Left kidney (tissue), 8 donors: ENCODE results near the gene ERLEC1. TPM values are rescaled to one million over a fixed set of nuclear protein-coding genes. Genes with fewer than 3 reads are reported as not detected.
"Not testable (repeated sequence)": the region's sequence is repeated elsewhere in the genome, so short reads cannot be mapped to it uniquely, and the experiment has no call there.

Experiments
- DNase-seq: peaks from one replicate; pipeline ENCODE4 v3.0.0-alpha.2; 2013
- long read RNA-seq, 8 donors: transcript quantifications; one replicate each; lab custom pipeline, GENCODE V29; 2026
- polyA plus RNA-seq: library from polyadenylated mRNA; unstranded; fragments of 120-200 nt; gene quantifications from one replicate; pipeline ENCODE4 v1.2.1, GENCODE V29; 2013; ENCODE audit not compliant: insufficient read length

The ERLEC1 gene, protein sequence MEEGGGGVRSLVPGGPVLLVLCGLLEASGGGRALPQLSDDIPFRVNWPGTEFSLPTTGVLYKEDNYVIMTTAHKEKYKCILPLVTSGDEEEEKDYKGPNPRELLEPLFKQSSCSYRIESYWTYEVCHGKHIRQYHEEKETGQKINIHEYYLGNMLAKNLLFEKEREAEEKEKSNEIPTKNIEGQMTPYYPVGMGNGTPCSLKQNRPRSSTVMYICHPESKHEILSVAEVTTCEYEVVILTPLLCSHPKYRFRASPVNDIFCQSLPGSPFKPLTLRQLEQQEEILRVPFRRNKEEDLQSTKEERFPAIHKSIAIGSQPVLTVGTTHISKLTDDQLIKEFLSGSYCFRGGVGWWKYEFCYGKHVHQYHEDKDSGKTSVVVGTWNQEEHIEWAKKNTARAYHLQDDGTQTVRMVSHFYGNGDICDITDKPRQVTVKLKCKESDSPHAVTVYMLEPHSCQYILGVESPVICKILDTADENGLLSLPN
- polyA plus RNA-seq, result 67.7 TPM
- long read RNA-seq, donor 1, transcript ERLEC1-201 (14 exons, 2,433 nt), result major isoform, 11 of 18 reads
- long read RNA-seq, donor 1, partial matches to known transcripts, result 7 of 18 reads
- long read RNA-seq, donor 1, other reads (novel, unspliced or antisense), result 0 of 18 reads
- long read RNA-seq, donor 2, transcript ERLEC1-201 (14 exons, 2,433 nt), result major isoform, 14 of 22 reads
- long read RNA-seq, donor 2, partial matches to known transcripts, result 5 of 22 reads
- long read RNA-seq, donor 2, other reads (novel, unspliced or antisense), result 0 of 22 reads
- long read RNA-seq, donor 3, transcript ERLEC1-201 (14 exons, 2,433 nt), result major isoform, 11 of 25 reads
- long read RNA-seq, donor 3, partial matches to known transcripts, result 10 of 25 reads
- long read RNA-seq, donor 3, other reads (novel, unspliced or antisense), result 0 of 25 reads
- long read RNA-seq, donor 4, partial matches to known transcripts, result 0 of 1 reads
- long read RNA-seq, donor 4, other reads (novel, unspliced or antisense), result 0 of 1 reads
- long read RNA-seq, donor 5, transcript ERLEC1-201 (14 exons, 2,433 nt), result major isoform, 30 of 34 reads
- long read RNA-seq, donor 5, partial matches to known transcripts, result 0 of 34 reads
- long read RNA-seq, donor 5, other reads (novel, unspliced or antisense), result 0 of 34 reads
- long read RNA-seq, donor 6, transcript ERLEC1-202 (13 exons, 2,271 nt), result minor isoform, 5 of 40 reads
- long read RNA-seq, donor 6, transcript ERLEC1-201 (14 exons, 2,433 nt), result major isoform, 14 of 40 reads
- long read RNA-seq, donor 6, partial matches to known transcripts, result 21 of 40 reads
- long read RNA-seq, donor 6, other reads (novel, unspliced or antisense), result 0 of 40 reads
- long read RNA-seq, donor 7, transcript ERLEC1-201 (14 exons, 2,433 nt), result major isoform, 11 of 44 reads
- long read RNA-seq, donor 7, transcript ERLEC1-202 (13 exons, 2,271 nt), result minor isoform, 7 of 44 reads
- long read RNA-seq, donor 7, partial matches to known transcripts, result 26 of 44 reads
- long read RNA-seq, donor 7, other reads (novel, unspliced or antisense), result 0 of 44 reads
- long read RNA-seq, donor 8, transcript ERLEC1-201 (14 exons, 2,433 nt), result major isoform, 5 of 6 reads
- long read RNA-seq, donor 8, partial matches to known transcripts, result 0 of 6 reads
- long read RNA-seq, donor 8, other reads (novel, unspliced or antisense), result 0 of 6 reads

DNA sequence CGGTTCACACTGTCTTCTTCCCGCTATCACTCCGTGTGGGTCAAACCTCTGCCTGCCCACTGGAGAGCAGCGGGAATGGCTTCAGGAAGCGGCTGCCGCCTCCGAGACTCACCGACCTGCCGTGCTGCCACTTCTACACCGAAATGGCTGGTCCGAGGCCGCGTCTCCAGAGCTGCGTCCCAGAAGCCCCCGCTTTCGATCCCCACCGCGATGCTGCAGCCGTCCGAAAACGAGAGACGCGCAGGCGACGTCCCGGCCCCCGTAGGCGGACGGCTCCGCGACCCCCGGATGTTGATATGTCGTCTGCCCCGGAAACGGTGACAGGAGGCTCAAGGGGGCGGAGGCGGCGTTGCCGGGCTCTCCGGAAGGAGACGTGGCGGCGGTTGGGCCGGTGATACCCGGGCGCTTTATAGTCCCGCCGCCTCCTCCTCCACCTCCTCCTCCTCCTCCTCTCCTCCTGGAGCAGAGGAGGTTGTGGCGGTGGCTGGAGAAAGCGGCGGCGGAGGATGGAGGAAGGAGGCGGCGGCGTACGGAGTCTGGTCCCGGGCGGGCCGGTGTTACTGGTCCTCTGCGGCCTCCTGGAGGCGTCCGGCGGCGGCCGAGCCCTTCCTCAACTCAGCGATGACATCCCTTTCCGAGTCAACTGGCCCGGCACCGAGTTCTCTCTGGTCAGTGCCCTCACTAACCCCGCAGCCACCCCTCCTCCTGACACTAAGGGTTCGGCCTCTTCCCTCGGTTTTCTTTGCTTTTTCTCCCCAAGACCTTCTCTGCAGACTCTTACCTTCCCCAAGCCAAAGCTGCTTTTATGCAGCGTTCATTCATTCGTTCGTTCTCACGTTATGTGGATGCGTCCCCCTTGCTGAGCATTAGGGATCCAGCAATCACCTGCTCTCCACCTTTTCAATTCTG, at the start of gene ERLEC1, which contains the start of gene ASB3:
TSS of gene ERLEC1 (plus strand) at position 340 of the 909 bp plus-strand sequence. CDS start at position 507, 167 bp downstream.
TSS of gene ASB3 (minus strand) at position 249 of the 909 bp plus-strand sequence. CDS start 21,381 bp downstream, outside the sequence.
- DNase-seq, result peak; percentile 87

DNA sequence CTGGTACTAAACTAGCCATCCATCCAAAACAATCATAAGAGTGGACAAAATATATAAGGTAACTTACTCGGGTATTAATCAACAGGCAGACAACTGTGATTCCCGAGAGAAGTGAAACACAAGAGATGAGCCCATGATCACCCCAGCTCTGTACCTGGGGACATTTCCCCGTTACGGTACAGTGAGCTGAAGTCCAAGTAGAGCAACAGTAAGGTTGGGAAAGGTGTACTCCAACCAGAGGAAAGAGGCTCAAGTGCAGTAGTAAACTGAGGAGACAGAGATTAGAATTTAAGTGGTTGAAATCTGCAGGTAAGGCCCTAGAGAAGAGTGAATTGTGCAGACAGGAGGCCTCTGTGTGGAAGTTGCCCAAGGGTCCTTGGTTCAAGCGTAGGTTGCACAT, 49.8 kb upstream of the ERLEC1 start:
- DNase-seq, result no peak

DNA sequence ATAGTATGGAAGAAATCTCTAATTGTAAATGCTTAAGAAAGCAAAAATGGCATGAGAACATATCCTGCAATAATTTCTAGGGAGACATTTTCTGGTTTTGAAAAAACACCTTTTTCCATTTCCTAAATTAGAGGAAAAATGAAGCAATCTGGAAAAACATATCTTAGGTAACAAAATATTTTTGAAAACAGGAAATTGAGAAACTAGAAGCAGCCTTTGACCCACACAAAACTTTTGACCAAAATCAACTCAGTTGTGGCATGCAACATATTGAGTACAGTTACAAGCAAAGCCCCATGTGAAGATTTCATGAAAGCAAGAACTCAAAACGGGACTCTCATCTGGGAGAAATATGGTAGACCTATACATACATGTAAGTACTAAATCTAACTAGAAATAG, 47.8 kb upstream of the ERLEC1 start:
- DNase-seq, result no peak

DNA sequence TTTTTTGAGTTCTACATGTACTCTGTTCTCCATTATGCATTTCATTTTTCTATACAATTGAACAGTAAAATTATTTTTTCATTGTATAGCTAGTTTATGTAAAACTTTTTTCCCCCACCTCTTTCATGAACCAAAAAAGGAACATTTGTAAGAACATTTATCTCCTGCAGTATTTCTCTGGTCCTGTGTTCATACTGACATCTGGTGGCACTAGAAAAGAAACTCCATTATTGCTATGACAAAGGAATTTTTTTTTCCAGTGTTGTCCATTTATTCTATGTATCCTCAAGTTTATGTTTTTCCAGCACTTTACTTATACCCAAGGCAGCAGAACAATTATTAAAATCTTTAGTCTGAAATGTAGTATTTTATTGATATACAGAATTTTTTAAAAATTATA, 46.7 kb upstream of the ERLEC1 start:
- DNase-seq, result peak; percentile 28

DNA sequence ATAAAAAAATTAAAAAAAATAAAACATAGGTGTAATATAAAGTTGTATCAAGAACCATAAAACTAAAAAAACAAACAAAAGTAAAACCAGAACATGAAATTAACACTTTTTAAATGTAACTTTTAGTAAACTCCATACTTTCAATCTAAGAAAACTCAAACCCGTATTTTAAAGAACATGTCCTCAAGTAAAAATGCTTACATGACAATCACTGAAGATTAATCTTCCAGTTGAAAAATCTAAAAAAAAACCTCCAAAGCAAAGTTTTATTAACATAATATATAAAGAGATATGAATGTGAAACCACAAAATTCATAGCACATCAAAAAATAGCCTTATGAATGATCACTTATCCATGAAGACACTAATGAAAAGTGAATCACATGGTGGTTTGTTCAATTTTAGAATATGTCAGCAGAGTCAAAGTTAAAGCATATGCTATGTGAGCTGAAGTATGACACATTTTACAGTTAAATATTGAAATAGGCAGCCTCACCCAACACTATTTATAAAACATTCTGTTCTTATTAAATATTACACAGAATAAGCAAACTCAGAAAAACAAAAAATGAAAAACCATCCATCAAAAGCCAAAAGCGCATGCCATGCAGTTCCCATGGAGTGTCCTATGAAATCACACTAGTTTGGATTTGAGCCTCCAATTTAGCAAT, 42.3 kb upstream of the ERLEC1 start:
- no peak for DNase-seq

DNA sequence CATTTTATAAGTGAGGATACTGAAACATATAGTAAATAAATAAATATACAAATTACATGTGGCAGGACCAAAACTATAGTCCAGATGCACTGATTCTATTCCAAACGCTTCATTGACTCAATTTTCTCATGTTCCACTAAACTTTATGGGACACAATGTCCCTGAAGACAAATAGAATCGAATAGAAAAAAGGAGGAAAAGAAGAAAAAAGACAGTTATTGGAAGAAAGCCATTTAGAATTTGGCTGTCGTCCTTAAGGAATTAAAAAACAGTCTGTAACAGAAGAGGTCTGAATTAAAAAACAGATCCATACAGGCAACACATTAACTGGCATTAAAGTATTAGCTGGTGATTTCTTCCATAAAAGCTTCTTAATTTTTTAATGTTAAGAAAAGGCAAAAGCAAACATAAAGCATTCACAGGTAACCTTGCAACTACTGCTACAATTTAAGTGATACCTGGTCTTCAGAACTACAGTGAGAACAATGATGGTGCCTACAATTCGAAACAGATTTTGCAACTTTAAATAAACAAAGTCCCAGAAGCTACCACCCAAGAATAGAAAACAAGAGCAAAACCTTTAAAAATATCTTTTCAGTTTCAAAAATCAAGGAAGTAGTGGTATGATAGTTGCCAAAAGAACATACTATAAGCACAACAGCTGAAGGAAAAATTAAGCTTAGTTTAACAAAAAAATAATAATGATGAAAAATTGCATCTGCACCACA, 36.6 kb upstream of the ERLEC1 start:
- DNase-seq, result no peak

DNA sequence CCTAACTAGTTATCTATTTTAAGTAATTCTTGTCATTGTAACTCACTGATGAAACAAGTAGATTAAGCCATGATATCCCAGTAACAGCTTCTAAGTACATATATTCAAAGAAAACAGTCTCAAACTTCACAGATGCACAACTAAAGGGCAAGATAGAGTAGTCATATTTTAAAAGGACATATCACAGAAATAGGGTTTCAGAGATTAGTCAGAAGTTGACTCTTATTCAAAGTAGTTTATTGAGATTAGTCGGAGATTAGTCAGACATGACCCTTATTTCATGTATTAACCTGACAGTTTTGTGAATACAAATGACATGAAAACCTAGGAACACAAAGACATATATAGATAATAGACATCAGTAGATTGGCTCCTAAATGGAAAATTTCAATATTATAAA, 35.1 kb upstream of the ERLEC1 start:
- no peak for DNase-seq

DNA sequence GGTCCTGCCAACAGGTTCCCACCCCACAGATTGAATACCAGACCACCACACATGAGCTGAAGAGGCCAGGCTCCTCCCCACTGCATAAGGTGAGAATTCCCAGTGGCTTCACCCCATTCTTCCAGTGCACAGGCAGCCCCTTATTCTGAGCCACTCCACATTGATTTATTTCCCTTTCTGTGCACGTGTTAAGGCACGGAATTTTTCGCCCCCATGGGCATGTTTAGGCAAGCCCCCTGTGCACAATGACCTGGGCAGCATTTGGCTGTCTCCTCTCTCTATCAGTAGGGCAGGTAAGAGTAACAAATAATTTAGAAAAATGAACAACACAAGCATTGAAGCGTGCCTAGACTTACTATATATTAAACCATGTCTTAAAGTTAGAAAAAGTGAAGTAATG, 34.5 kb upstream of the ERLEC1 start:
- no peak for DNase-seq

DNA sequence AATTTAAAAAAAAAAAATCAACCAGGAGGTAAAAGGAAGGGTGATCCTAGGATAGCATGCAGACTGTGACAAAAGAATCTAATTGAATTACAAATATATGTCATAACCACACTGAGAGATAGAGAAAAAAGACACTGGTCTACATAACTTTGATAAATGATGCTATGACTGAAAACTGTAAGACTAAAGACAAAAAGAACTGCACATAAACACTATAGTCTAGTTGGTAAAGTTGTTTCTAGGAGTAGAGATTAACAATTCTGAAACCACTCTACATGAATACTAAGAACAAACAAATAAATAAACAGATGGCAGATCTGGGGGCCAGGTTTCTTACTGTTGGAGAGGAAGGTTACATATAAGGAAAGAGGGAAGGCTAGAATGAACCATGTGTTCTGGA, 33.8 kb upstream of the ERLEC1 start:
- no peak for DNase-seq

DNA sequence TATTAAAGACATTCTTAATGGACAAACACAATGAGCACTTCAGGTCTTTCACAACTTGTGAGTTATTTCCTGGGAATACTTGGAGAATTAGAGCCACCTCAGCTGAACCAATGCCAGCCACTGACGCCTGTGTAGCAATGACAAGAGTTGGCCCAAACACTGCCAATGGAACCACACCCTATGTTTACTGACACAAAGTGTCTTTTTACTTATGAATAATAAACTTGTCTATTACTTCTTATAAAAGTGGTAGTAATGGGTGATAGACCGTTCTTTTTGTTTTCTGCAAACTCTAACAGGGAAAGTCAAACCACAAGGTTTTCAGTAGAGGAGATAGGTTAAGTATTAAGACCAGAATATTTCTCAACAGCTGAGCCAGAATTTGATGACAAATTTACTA, 31.7 kb upstream of the ERLEC1 start:
- no peak for DNase-seq

DNA sequence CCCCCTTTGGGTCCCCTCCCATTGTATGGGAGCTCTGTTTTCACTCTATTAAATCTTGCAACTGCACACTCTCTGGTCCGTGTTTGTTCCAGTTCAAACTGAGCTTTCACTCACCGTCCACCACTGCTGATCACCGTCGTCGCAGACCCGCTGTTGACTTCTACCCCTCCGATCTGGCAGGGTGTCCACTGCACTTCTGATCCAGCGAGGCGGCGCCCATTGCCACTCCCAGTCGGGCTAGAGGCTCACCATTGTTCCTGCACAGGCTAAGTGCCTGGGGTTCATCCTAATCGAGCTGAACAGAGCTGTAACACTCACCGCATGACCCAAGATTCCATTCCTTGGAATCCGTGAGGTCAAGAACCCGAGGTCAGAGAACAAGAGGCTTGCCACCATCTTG, 30.2 kb upstream of the ERLEC1 start:
- DNase-seq, result no peak

DNA sequence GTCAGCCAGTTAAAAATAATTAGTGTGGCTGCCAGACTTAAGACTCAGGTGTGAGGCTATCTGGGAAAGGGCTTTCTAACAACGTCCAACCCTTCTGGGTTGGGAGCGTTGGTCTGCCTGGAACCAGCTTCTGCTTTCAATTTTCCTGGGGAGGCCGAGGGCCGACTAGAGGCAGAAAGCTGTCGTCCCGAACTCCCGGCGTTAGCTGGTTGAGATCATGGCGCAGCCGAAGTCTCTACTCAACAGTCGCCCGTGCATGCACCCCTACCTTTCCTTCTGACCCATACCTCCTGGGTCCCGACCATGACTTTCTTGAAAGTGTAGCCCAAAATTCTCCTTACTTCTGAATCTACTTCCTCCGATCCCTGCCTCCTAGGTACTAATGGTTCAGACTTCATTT, 29.6 kb upstream of the ERLEC1 start:
- DNase-seq, result not testable (repeated sequence)

DNA sequence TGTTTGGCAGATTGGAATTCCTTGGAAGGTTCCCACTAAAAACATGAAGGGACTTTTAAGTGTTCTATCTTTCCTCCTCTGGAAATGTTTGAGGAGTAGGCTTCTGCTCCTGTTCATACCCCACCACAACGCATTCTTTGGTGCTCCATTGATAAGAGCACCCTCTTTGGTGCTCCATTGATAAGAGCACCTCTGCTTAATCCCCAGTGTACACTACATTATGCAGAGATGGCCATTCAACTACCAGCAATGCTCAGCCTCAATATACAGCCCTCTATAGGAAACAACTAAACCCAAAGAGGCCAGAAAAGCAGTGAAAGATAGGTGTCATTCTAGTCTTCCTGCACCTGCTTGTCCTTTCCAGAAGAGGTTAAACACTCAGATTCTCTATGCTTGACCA, 21.1 kb upstream of the ERLEC1 start:
- DNase-seq, result no peak

DNA sequence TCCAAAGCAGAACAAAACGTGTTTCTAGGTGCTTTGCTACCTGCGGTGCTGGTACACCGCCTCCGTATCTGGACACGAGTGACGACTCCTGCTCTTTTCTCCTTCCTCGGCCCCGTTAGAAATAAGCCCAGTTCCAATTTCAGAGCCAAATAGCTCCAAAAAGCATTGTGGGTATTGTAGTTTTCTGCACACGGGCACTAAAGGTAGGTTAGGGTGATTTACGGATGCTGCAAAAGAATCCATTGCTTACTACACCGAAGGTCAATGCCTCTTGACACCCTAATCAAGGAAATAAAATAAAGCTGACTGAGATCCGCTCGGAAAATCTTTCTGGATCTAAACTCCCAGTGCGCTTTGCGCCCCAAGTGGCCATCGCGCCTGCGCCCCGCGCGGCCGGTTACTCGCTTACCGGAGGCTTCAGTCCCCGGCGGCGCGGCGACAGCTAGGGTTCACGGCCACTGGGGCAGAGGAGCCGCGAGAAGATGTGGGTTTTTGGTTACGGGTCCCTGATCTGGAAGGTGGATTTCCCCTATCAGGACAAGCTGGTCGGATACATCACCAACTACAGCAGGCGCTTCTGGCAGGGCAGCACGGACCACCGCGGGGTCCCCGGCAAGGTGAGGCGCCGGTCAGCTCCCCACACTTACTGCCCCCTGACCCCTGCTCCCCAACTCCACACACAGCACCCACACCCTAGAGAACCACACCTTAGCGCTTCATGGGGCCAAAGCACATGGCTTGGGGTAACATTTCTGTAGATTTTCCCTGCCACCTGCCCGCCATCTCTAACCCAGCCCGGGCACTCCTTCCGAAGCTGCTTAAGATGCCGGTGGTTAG, 19.2 kb upstream of the ERLEC1 start, which contains the start of gene CHAC2:
TSS of gene CHAC2 (plus strand) at position 400 of the 837 bp plus-strand sequence. CDS start at position 483, 83 bp downstream.
- peak; percentile 84 for DNase-seq

DNA sequence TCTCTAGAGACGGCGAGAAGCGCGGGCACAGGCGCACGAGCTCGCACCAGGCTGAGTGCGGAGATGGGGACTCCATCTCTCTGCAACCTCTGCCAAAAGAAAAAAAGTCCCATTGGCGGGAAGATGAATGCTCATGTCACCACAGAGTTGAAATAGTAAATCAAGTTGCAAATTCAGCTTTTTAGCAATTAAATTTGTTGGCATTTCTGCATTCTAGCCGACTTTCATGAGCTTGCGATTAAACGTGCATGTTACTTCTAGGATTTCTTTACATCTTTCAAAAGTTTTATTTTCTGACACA, 18.7 kb upstream of the ERLEC1 start:
- no peak for DNase-seq

DNA sequence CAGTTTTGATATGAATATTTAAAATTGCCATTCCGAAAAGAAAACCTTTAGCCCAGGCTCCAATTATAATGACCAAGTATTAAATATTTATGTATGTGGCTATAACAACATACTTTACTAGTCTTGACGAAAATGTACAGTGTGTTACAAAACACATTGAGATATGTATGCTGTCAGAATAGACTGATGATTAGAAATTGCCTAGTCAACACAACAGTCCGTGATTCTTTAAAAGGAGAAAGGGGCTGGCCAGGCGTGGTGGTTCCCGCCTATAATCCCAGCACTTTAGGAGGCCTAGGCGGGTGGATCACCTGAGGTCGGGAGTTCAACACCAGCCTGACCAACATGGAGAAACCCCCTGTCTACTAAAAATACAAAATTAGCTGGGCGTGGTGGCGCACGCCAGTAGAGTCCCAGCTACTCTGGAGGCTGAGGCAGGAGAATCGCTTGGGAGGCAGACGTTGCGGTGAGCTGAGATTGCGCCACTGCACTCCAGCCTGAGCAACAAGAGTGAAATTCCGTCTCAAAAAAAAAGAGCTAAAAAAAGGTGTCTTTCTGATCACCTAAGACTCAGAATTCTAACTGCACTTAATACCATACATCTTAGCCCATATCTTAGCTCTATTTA, 17.4 kb upstream of the ERLEC1 start:
- DNase-seq, result no peak

DNA sequence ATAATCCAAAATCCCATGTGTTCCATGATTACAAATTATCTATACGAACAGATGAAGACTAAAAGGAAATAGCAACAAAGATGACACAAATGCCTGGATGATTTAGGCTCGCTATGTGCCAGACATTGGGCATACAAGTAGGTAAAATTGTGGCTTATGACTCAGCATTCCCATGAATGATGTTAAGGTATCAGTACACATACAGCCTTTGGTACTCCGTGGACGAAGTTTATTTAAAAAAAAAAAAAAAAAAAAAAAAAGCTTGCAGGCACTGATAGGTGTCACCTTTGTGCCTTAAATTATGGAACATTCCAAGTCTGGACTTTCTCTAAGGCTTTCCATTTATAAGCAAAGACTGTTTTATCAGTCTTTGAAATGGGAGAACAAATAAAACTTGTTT, 16.6 kb upstream of the ERLEC1 start:
- no peak for DNase-seq

DNA sequence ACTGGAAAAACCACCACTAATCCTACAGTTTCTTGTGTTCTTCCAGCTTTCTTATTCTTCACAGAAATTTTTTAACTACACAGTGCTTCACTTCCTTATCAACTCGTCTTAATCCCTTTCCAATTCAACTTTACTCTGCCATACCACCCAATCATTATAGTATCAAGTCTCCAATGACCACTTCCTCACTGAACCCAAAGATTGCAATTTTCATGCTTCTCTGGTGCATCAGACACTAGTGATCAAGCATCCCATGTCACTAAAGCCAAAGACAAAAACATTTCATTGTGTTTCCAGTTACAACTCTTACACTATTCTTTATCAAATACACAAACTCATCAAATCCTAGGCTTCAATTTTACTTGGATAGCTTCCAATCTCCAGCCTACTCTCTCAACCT, 9.7 kb upstream of the ERLEC1 start:
- DNase-seq, result no peak
